Measurements from ENCODE around the gene MAP2K2.

The MAP2K2 gene

GRCh38 chr19:4045597-4046361 is 78.1 kb downstream of the MAP2K2 start:
- no peak for DNase-seq (ENCODE audit: low read depth in 1 of 2, low spot score in 1 of 2)

- DNase-seq (ENCODE audit: low read depth in 1 of 2, low spot score in 1 of 2) = no peak
Observed at GRCh38 chr19:4044990-4045465, 78.9 kb downstream of the MAP2K2 start.

- DNase-seq (ENCODE audit: low read depth in 1 of 2, low spot score in 1 of 2) = no peak
Observed at GRCh38 chr19:4043966-4044715, 79.8 kb downstream of the MAP2K2 start.

- no peak for DNase-seq (ENCODE audit: low read depth in 1 of 2, low spot score in 1 of 2)
Observed at GRCh38 chr19:4043401-4043800, 80.5 kb downstream of the MAP2K2 start.

GRCh38 chr19:4042731-4043082 is 81.2 kb downstream of the MAP2K2 start:
- no peak for DNase-seq (ENCODE audit: low read depth in 1 of 2, low spot score in 1 of 2)

- no peak for DNase-seq (ENCODE audit: low read depth in 1 of 2, low spot score in 1 of 2)
Observed at GRCh38 chr19:4042064-4042730, 81.7 kb downstream of the MAP2K2 start.

All from activated T-helper 1 cell treated with anti-CD3 and anti-CD28 coated beads, Interleukin-2, amount 50 U/mL, for 16 hours (primary cell).